ENCODE results near the gene UBE2L3.

DNA sequence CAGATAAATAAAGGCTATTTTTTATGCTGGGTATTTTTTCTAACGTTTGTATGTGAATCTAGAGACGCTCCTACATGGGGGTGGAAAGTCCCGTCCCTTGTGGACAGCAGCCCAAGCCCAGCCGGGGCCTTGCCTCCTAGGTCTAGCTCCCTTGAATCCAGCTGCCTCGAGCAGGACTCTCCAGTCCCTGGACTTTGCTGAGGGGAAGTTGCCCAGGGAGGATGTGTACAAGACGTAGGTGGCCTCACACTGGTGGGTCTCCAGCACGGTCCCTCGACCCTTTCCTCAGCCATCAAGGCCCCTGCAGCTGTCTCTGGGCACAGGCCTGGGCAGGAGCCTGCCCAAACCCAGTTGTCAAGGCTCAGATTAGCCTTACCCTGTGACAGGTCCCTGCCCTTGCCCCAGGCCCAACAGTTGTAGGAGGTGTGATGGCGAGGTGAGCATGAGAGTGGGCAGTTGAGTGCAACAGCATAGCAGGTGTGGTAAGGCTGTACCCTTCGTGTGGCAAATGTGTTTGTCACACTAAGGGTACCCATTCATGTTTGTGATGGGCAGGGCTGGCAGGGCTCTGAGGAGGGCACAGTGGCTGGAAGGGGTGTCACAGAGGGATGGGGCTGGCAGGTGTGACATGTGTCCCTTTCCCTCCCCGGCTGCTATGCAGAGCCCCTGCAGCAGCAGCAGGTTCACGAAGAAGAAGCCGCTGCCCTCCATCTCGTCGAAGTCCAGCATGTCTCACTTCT, 68.4 kb downstream of the UBE2L3 start:
- TF ChIP-seq POLR2A (IDR thresholded peaks at IDR 0.05; ENCODE audit: low read length): no peak
- no peak for TF ChIP-seq GATA1 (IDR thresholded peaks at IDR 0.05; ENCODE audit: low read depth, low read length)
